Measurements from ENCODE around the gene LINC00632.
A peak's percentile ranks its signal among the peaks of the same experiment; 100 is the strongest.

Gene LINC00632

DNA sequence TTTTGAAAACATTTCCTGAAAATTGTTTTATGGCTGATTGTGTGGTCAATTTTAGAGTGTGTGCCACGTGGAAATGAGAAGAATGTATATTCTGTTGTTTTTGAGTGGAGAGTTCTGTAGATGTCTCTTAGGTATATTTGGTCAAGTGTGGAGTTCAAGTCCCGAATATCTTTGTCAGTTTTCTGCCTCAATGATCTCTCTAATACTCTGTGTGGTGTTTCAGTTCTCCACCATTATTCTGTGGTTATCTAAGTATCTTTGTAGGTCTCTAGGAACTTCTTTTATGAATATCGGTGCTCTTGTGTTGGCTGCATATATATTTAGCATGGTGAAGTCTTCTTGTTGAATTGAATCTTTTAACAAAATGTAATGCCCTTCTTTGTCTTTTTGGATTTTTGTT lies 113.3 kb downstream of the LINC00632 start:
- Histone ChIP-seq H2AFZ (ENCODE audit: low read depth, low read length) (no peak overlapping the region), H3K36me3 (ENCODE audit: insufficient read depth, low read length) (no peaks in the 10 kb centered on the region), H3K9me3 (ENCODE audit: insufficient read depth, low read length, severe bottlenecking) (no peaks in the 10 kb centered on the region), H3K79me2 (ENCODE audit: insufficient read depth, low read length) (no peaks in the 10 kb centered on the region), H3K27me3 (ENCODE audit: insufficient read depth, low read length, poor library complexity) (no peaks in the 10 kb centered on the region), H3K4me1 (ENCODE audit: insufficient read depth, low read length) (peaks cover 27% of the 10 kb centered on the region), H4K20me1 (ENCODE audit: insufficient read depth, low read length) (no peaks in the 10 kb centered on the region), H3K9ac (ENCODE audit: low read depth, low read length) (no peak overlapping the region), H3K4me2 (ENCODE audit: insufficient read depth, low read length) (peak overlapping the region; percentile 31; the same call in 1 of the 2 replicates), H3K4me3 (ENCODE audit: low read depth in 1 of 2, low read length in 2 of 2) (no peak overlapping the region), H3K27ac (ENCODE audit: low read length) (no peak overlapping the region; the same call in 1 of the 2 replicates)
- DNase-seq (no peak), ATAC-seq (ENCODE audit: insufficient read depth, low read depth) (no peak)
- TF ChIP-seq, protein P1, sequence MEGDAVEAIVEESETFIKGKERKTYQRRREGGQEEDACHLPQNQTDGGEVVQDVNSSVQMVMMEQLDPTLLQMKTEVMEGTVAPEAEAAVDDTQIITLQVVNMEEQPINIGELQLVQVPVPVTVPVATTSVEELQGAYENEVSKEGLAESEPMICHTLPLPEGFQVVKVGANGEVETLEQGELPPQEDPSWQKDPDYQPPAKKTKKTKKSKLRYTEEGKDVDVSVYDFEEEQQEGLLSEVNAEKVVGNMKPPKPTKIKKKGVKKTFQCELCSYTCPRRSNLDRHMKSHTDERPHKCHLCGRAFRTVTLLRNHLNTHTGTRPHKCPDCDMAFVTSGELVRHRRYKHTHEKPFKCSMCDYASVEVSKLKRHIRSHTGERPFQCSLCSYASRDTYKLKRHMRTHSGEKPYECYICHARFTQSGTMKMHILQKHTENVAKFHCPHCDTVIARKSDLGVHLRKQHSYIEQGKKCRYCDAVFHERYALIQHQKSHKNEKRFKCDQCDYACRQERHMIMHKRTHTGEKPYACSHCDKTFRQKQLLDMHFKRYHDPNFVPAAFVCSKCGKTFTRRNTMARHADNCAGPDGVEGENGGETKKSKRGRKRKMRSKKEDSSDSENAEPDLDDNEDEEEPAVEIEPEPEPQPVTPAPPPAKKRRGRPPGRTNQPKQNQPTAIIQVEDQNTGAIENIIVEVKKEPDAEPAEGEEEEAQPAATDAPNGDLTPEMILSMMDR (IDR thresholded peaks at IDR 0.05; ENCODE audit: borderline replicate concordance, extremely low read depth, low read length, poor library complexity, severe bottlenecking), result no peak

GRCh38 chrX:140836874-140837273 lies 127.3 kb downstream of the LINC00632 start:
- Histone ChIP-seq H3K4me1 (ENCODE audit: insufficient read depth, low read length) (no peaks in the 10 kb centered on the region), H3K9me3 (ENCODE audit: insufficient read depth, low read length, severe bottlenecking) (no peaks in the 10 kb centered on the region), H3K79me2 (ENCODE audit: insufficient read depth, low read length) (no peaks in the 10 kb centered on the region), H3K4me3 (ENCODE audit: low read depth in 1 of 2, low read length in 2 of 2) (no peak overlapping the region), H3K27me3 (ENCODE audit: insufficient read depth, low read length, poor library complexity) (no peaks in the 10 kb centered on the region), H2AFZ (ENCODE audit: low read depth, low read length) (no peak overlapping the region), H3K9ac (ENCODE audit: low read depth, low read length) (no peak overlapping the region), H3K36me3 (ENCODE audit: insufficient read depth, low read length) (no peaks in the 10 kb centered on the region), H3K27ac (ENCODE audit: low read length) (no peak overlapping the region), H4K20me1 (ENCODE audit: insufficient read depth, low read length) (no peaks in the 10 kb centered on the region), H3K4me2 (ENCODE audit: insufficient read depth, low read length) (no peak overlapping the region)
- TF ChIP-seq EZH2 (IDR thresholded peaks at IDR 0.05; ENCODE audit: borderline replicate concordance, low read depth, low read length, severe bottlenecking), result no peak
- TF ChIP-seq, protein P1 (IDR thresholded peaks at IDR 0.05; ENCODE audit: borderline replicate concordance, extremely low read depth, low read length, poor library complexity, severe bottlenecking), result no peak
- ATAC-seq (ENCODE audit: insufficient read depth, low read depth), result no peak
- DNase-seq, result no peak

Measured in DND-41 (cell line).